Kidney epithelial cell (primary cell): ENCODE results near the gene GRID1. TPM values are rescaled to one million over a fixed set of nuclear protein-coding genes. Genes with fewer than 3 reads are reported as not detected.

Experiments
- DNase-seq: peaks from one replicate; pipeline ENCODE4 v3.0.0-alpha.2; 2010; ENCODE audit warnings: low read depth
- H3K27me3 ChIP-seq: 2 replicates; pipeline ENCODE4 v1.6.0; 2011; ENCODE audit warnings: low read length; ENCODE audit not compliant: control insufficient read depth, insufficient read depth
- H3K36me3 ChIP-seq: 2 replicates; pipeline ENCODE4 v1.5.1; 2011; ENCODE audit warnings: low read length; ENCODE audit not compliant: control insufficient read depth, insufficient read depth
- H3K4me3 ChIP-seq: 2 replicates; pipeline ENCODE4 v1.5.1; 2011; ENCODE audit warnings: low read depth, mild to moderate bottlenecking, control low read depth, low read length
- CTCF ChIP-seq: IDR thresholded peaks from 2 replicates; pipeline ENCODE4 v1.5.1; 2011; ENCODE audit warnings: mild to moderate bottlenecking, moderate library complexity, low read length, control low read depth, inconsistent platforms; ENCODE audit not compliant: insufficient read depth, poor library complexity, severe bottlenecking
- total RNA-seq: library from RNA; depleted of rRNA; stranded (reverse); fragments of >200 nt; gene quantifications from 2 replicates; pipeline ENCODE4 v1.2.3, GENCODE V29; 2015

The GRID1 gene
- total RNA-seq, 1 donor from 2014 or later: 0.33 TPM

DNA sequence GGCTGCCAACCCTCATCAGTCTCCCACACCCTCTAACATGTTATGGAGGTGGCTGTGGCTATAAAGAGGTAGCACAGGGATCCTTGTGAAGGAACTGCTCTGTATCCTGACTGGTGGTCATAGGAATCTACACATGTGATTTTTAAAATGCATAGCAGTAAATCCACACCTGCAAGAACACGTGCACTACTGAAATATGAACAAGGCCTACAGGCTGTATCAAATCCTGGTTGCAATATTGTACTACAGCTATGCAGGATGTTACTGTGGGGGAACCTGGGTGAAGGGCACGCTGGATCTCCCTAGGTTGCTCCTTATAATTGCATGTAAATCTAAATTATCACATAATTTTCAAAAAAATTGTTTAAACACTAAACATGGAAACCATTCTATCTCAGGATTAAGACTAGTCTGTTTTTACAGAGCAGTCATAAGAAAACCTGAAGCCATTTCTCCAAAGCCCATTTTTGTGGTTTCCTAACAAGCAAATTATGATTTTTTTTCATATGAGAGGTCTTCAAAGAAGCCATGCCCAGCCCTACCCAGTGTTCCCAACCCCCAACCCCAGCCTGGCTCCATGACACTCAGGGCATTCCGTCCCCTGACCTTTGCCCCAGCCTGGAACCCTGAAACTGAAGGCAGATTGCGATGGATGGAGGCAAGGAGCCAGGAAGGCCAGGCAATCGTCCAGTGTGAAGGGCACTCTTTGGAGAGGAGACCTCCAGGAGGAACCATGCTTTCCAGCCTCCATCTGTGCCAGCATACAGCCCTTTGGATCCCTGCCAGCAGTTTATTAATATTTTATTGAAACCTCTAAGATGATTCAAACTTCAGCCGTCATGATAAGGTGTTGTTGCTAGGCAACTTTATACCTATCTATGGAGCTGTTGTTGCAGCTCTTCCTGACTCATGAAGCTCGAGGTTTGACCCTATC lies 161.0 kb downstream of the GRID1 start:
- TF ChIP-seq CTCF: no peak

GRCh38 chr10:86204421-86205305 lies 161.9 kb downstream of the GRID1 start:
- TF ChIP-seq CTCF: no peak
- no peaks in the 10 kb centered on the region for H3K27me3 ChIP-seq
- H3K36me3 ChIP-seq: no peaks in the 10 kb centered on the region
- no peak for DNase-seq
- H3K4me3 ChIP-seq: no peak overlapping the region

More for the DNA sequence above, 161.0 kb downstream of the GRID1 start:
- H3K4me3 ChIP-seq: no peak overlapping the region
- no peaks in the 10 kb centered on the region for H3K27me3 ChIP-seq
- H3K36me3 ChIP-seq: no peaks in the 10 kb centered on the region
- no peak for DNase-seq

GRCh38 chr10:86203162-86203905 lies 163.3 kb downstream of the GRID1 start:
- DNase-seq: no peak
- Histone ChIP-seq H3K36me3 (no peaks in the 10 kb centered on the region), H3K27me3 (no peaks in the 10 kb centered on the region), H3K4me3 (no peak overlapping the region)
- no peak for TF ChIP-seq CTCF

- no peaks in the 10 kb centered on the region for H3K36me3 ChIP-seq
- no peaks in the 10 kb centered on the region for H3K27me3 ChIP-seq
- H3K4me3 ChIP-seq: no peak overlapping the region
- no peak for TF ChIP-seq CTCF
- no peak for DNase-seq
Measured at GRCh38 chr10:86202226-86202735, 164.3 kb downstream of the GRID1 start.

- TF ChIP-seq CTCF: no peak
Measured at GRCh38 chr10:86200867-86201266, 165.7 kb downstream of the GRID1 start.

More at GRCh38 chr10:86200867-86201266, 165.7 kb downstream of the GRID1 start:
- H3K27me3 ChIP-seq: no peaks in the 10 kb centered on the region
- H3K4me3 ChIP-seq: no peak overlapping the region
- no peaks in the 10 kb centered on the region for H3K36me3 ChIP-seq
- no peak for DNase-seq
